OCI-LY1 (cell line): ENCODE data around the gene ARHGAP21.

ENCODE experiments used
- H2AFZ ChIP-seq: fragments of 200-600 bp; sonication (generic), shearing (Covaris generic); 2 replicates; pipeline ENCODE4 v1.6.0; 2014; ENCODE audit warnings: antibody characterized with exemption, mild to moderate bottlenecking, low read length
- H3F3A ChIP-seq: fragments of 200-600 bp; sonication (generic), shearing (Covaris generic); 2 replicates; pipeline ENCODE4 v1.6.0; 2014; ENCODE audit warnings: mild to moderate bottlenecking, antibody characterized with exemption, low read length, moderate library complexity; ENCODE audit not compliant: insufficient read depth
- H3K27ac ChIP-seq: fragments of 200-600 bp; sonication (generic); 2 replicates; pipeline ENCODE4 v1.5.1; 2014; ENCODE audit warnings: low read length, mixed run types, mild to moderate bottlenecking, low read depth; ENCODE audit not compliant: poor library complexity, severe bottlenecking
- H3K27me3 ChIP-seq: fragments of 200-600 bp; sonication (generic); 2 replicates; pipeline ENCODE4 v1.6.0; 2014; ENCODE audit warnings: antibody characterized with exemption, mild to moderate bottlenecking, low read length, moderate library complexity; ENCODE audit not compliant: insufficient read depth
- H3K36me3 ChIP-seq: fragments of 200-600 bp; sonication (generic); 2 replicates; pipeline ENCODE4 v1.6.1; 2014; ENCODE audit warnings: mild to moderate bottlenecking, antibody characterized with exemption, low read length, moderate library complexity, mixed read lengths; ENCODE audit not compliant: insufficient read depth
- H3K4me1 ChIP-seq: fragments of 200-600 bp; sonication (generic); 2 replicates; pipeline ENCODE4 v1.5.1; 2014; ENCODE audit warnings: mild to moderate bottlenecking, low read length, moderate library complexity; ENCODE audit not compliant: insufficient read depth, severe bottlenecking
- H3K4me2 ChIP-seq: fragments of 200-600 bp; sonication (generic), shearing (Covaris generic); 2 replicates; pipeline ENCODE4 v1.6.1; 2014; ENCODE audit warnings: low read length
- H3K4me3 ChIP-seq: fragments of 200-600 bp; sonication (generic); 2 replicates; pipeline ENCODE4 v1.5.1; 2014; ENCODE audit warnings: low read length, low read depth, mild to moderate bottlenecking, mixed read lengths; ENCODE audit not compliant: poor library complexity, severe bottlenecking
- H3K79me2 ChIP-seq: fragments of 200-600 bp; shearing (Covaris generic); 2 replicates; pipeline ENCODE4 v1.6.1; 2016; ENCODE audit warnings: mixed run types, low read length, mixed read lengths; ENCODE audit not compliant: insufficient read depth
- H3K9ac ChIP-seq: fragments of 200-600 bp; sonication (generic), shearing (Covaris generic); 2 replicates; pipeline ENCODE4 v1.6.1; 2014; ENCODE audit warnings: mild to moderate bottlenecking, low read length, mixed read lengths
- H3K9me2 ChIP-seq: fragments of 200-600 bp; sonication (generic), shearing (Covaris generic); 2 replicates; pipeline ENCODE4 v1.6.1; 2014; ENCODE audit warnings: low read depth, mild to moderate bottlenecking, low read length, mixed read lengths
- H3K9me3 ChIP-seq: fragments of 200-600 bp; shearing (Covaris generic); 2 replicates; pipeline ENCODE4 v1.6.1; 2014; ENCODE audit warnings: low read length, mixed read lengths
- H4K20me1 ChIP-seq: fragments of 200-600 bp; sonication (generic), shearing (Covaris generic); 2 replicates; pipeline ENCODE4 v1.6.0; 2016; ENCODE audit warnings: mild to moderate bottlenecking, low read length; ENCODE audit not compliant: insufficient read depth
- EZH2 ChIP-seq: fragments of 200-600 bp; sonication (generic), shearing (Covaris generic); IDR thresholded peaks from 2 replicates; pipeline ENCODE4 v1.8.0; 2017; ENCODE audit warnings: borderline replicate concordance, mixed run types, mild to moderate bottlenecking, antibody characterized with exemption, low read length, moderate library complexity, mixed read lengths
- TF ChIP-seq, protein P1 (sequence below): fragments of 200-600 bp; sonication (generic), shearing (Covaris generic); IDR thresholded peaks from 2 replicates; pipeline ENCODE4 v1.5.1; 2017; ENCODE audit warnings: mild to moderate bottlenecking, antibody characterized with exemption, low read length, moderate library complexity, mixed read lengths

The ARHGAP21 gene

DNA sequence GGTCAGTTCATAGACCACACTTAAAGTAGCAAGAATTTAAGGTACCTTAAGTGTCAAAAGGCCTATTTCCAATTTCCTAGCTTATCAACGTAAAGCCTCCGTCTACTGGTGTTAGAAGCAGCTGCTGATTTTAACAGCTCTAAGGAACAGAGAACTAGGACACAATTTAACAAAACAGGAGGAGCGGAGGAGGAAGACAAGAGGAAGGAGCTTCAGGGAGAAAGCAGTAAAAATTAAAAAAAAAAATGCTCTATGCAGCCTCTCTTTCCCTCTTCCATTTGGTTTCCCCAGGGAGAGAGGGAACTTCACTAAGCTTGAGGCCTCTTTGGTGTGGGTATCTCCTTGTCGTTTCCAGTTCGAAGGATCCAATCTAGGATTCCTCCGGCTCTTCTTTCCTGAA is 22.7 kb downstream of the ARHGAP21 start:
- Histone ChIP-seq H3K9ac (no peak overlapping the region), H3K9me3 (no peaks in the 10 kb centered on the region), H3K27me3 (no peaks in the 10 kb centered on the region), H2AFZ (no peak overlapping the region), H3K27ac (no peak overlapping the region), H3K36me3 (no peaks in the 10 kb centered on the region), H3K79me2 (no peaks in the 10 kb centered on the region), H3K4me1 (no peaks in the 10 kb centered on the region), H3F3A (no peaks in the 10 kb centered on the region), H3K4me2 (no peak overlapping the region), H4K20me1 (no peaks in the 10 kb centered on the region), H3K9me2 (no peaks in the 10 kb centered on the region), H3K4me3 (no peak overlapping the region)
- TF ChIP-seq EZH2: no peak
- TF ChIP-seq, protein P1, sequence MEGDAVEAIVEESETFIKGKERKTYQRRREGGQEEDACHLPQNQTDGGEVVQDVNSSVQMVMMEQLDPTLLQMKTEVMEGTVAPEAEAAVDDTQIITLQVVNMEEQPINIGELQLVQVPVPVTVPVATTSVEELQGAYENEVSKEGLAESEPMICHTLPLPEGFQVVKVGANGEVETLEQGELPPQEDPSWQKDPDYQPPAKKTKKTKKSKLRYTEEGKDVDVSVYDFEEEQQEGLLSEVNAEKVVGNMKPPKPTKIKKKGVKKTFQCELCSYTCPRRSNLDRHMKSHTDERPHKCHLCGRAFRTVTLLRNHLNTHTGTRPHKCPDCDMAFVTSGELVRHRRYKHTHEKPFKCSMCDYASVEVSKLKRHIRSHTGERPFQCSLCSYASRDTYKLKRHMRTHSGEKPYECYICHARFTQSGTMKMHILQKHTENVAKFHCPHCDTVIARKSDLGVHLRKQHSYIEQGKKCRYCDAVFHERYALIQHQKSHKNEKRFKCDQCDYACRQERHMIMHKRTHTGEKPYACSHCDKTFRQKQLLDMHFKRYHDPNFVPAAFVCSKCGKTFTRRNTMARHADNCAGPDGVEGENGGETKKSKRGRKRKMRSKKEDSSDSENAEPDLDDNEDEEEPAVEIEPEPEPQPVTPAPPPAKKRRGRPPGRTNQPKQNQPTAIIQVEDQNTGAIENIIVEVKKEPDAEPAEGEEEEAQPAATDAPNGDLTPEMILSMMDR: no peak

DNA sequence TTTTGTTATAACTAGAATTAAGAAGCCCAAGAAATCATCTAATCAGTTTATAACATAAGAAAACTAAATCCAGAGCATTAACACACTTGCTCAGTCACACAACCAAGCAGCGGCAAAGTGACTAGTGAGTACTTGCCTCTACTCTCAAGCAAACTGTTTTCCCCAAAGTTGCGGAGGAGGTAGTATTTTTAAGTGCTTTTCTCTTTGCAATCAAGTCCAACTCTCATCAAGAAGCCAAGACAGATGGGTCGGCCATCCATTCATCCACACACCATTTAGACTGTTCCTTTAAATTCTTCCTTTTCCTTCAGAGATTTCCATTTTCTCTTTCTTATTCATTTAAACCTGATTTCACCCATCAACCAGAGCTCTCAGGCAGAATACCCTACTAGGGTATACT is 25.4 kb downstream of the ARHGAP21 start:
- Histone ChIP-seq H3K27ac (no peak overlapping the region), H2AFZ (no peak overlapping the region), H3K4me2 (no peak overlapping the region), H3K79me2 (no peaks in the 10 kb centered on the region), H3K36me3 (no peaks in the 10 kb centered on the region), H3K9me3 (no peaks in the 10 kb centered on the region), H4K20me1 (no peaks in the 10 kb centered on the region), H3K4me3 (no peak overlapping the region), H3K4me1 (no peaks in the 10 kb centered on the region), H3K27me3 (no peaks in the 10 kb centered on the region), H3K9ac (no peak overlapping the region), H3F3A (no peaks in the 10 kb centered on the region), H3K9me2 (no peaks in the 10 kb centered on the region)
- TF ChIP-seq, protein P1: no peak
- TF ChIP-seq EZH2: no peak

DNA sequence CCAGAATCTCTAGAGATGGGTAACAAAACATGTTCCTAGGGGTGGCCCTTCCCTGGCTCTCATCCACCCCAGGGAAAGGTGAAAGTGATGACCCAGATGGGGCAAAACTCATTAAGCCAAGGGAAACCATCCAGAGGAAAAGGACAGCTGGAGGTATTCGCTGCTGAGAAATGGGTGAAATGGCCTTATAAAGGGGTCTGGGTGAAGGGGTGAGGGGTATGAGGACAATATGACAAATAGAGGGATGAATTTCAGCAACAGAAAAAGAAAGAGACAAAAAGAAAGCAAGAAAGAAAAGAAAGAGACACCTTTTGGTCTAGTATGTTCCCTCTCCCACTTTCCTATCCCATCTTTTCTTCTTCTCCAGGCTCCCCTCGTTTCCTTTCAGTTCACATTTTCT is 26.6 kb downstream of the ARHGAP21 start:
- Histone ChIP-seq H3K4me2 (no peak overlapping the region), H3K36me3 (no peaks in the 10 kb centered on the region), H2AFZ (no peak overlapping the region), H3K79me2 (no peaks in the 10 kb centered on the region), H3K4me3 (no peak overlapping the region), H3K27ac (no peak overlapping the region), H3K9me3 (no peaks in the 10 kb centered on the region), H3F3A (no peaks in the 10 kb centered on the region), H3K9ac (no peak overlapping the region), H4K20me1 (no peaks in the 10 kb centered on the region), H3K4me1 (no peaks in the 10 kb centered on the region), H3K27me3 (no peaks in the 10 kb centered on the region), H3K9me2 (no peaks in the 10 kb centered on the region)
- TF ChIP-seq, protein P1: no peak
- no peak for TF ChIP-seq EZH2
